Measurements from ENCODE around the gene INPP5E.
"Not testable (repeated sequence)": the region's sequence is repeated elsewhere in the genome, so short reads cannot be mapped to it uniquely, and the experiment has no call there.

Gene INPP5E

GRCh38 chr9:136407911-136408310 is 31.7 kb downstream of the INPP5E start:
- no peak overlapping the region for H3K27ac ChIP-seq

GRCh38 chr9:136407061-136407460 is 32.6 kb downstream of the INPP5E start:
- H3K27ac ChIP-seq, result not testable (repeated sequence)

More at GRCh38 chr9:136407911-136408310, 31.7 kb downstream of the INPP5E start:
- TF ChIP-seq ZFX (IDR thresholded peaks at IDR 0.05; ENCODE audit: borderline replicate concordance), result no peak
- no peak for TF ChIP-seq CTCF (IDR thresholded peaks at IDR 0.05)

GRCh38 chr9:136405904-136406303 is 33.7 kb downstream of the INPP5E start:
- H3K27ac ChIP-seq, result not testable (repeated sequence)

GRCh38 chr9:136405481-136405880 is 34.2 kb downstream of the INPP5E start:
- H3K27ac ChIP-seq, result no peak overlapping the region
- TF ChIP-seq ZFX (IDR thresholded peaks at IDR 0.05; ENCODE audit: borderline replicate concordance), result no peak
- TF ChIP-seq CTCF (IDR thresholded peaks at IDR 0.05), result no peak

- H3K27ac ChIP-seq, result no peak overlapping the region
- no peak for TF ChIP-seq CTCF (IDR thresholded peaks at IDR 0.05)
- TF ChIP-seq ZFX (IDR thresholded peaks at IDR 0.05; ENCODE audit: borderline replicate concordance), result no peak
These were observed 34.9 kb downstream of the INPP5E start for GRCh38 chr9:136404801-136405136.

GRCh38 chr9:136403915-136404800 is 35.5 kb downstream of the INPP5E start:
- TF ChIP-seq ZFX (IDR thresholded peaks at IDR 0.05; ENCODE audit: borderline replicate concordance) (no peak), CTCF (IDR thresholded peaks at IDR 0.05) (no peak)
- no peak overlapping the region for H3K27ac ChIP-seq

- H3K27ac ChIP-seq, result no peak overlapping the region
- no peak for TF ChIP-seq ZFX (IDR thresholded peaks at IDR 0.05; ENCODE audit: borderline replicate concordance)
- TF ChIP-seq CTCF (IDR thresholded peaks at IDR 0.05), result no peak
These were observed 36.1 kb downstream of the INPP5E start for GRCh38 chr9:136403538-136403914.

- H3K27ac ChIP-seq, result no peak overlapping the region; the same call in 1 of the 2 replicates
- TF ChIP-seq CTCF (IDR thresholded peaks at IDR 0.05), result no peak
- TF ChIP-seq ZFX (IDR thresholded peaks at IDR 0.05; ENCODE audit: borderline replicate concordance), result no peak
These were observed 37.6 kb downstream of the INPP5E start for GRCh38 chr9:136402067-136402466.
